CD4-positive, alpha-beta memory T cell (primary cell): ENCODE results near the gene PCK1. TPM values are rescaled to one million over a fixed set of nuclear protein-coding genes. Genes with fewer than 3 reads are reported as not detected.

Source experiments
- CTCF ChIA-PET: fragments of 350-600 bp; sonication (Branson Sonifier 250); formaldehyde crosslinking; loops from one replicate; lab custom pipeline; 2021; ENCODE audit warnings: inconsistent platforms; ENCODE audit not compliant: partially characterized antibody; lab: Charles Lee
- POLR2A ChIA-PET: fragments of 350-600 bp; sonication (Branson Sonifier 250); formaldehyde crosslinking; loops from one replicate; lab custom pipeline; 2021; ENCODE audit not compliant: partially characterized antibody; lab: Charles Lee
- DNase-seq, 5 donors: peaks; one replicate each; pipeline versions ENCODE4 v3.0.0 to v3.0.0-alpha.2; 2020 to 2022; ENCODE audit warnings: mixed read lengths in 1 of 5
- H3K27ac ChIP-seq: one replicate; pipeline ENCODE4 v1.7.0; 2013; ENCODE audit warnings: low read depth, low read length
- H3K27me3 ChIP-seq: 2 replicates; pipeline ENCODE4 v1.7.0; 2013; ENCODE audit warnings: mild to moderate bottlenecking, low read length, moderate library complexity; ENCODE audit not compliant: insufficient read depth
- H3K36me3 ChIP-seq: 2 replicates; pipeline ENCODE4 v1.7.0; 2013; ENCODE audit warnings: mild to moderate bottlenecking, low read length, moderate library complexity; ENCODE audit not compliant: insufficient read depth
- H3K4me1 ChIP-seq: 2 replicates; pipeline ENCODE4 v1.7.0; 2013; ENCODE audit warnings: mild to moderate bottlenecking, low read length, moderate library complexity; ENCODE audit not compliant: insufficient read depth
- H3K4me3 ChIP-seq, 2 donors: one replicate each; pipeline ENCODE4 v1.7.0; 2013; ENCODE audit warnings: low read length in 2 of 2, mild to moderate bottlenecking in 1 of 2
- H3K9me3 ChIP-seq, 2 donors: one replicate each; pipeline ENCODE4 v1.7.0; 2013; ENCODE audit warnings: low read length in 2 of 2, control low read depth in 1 of 2; ENCODE audit not compliant: control insufficient read depth in 1 of 2
- H3K27ac Mint-ChIP-seq, 7 donors: one replicate each; pipeline ENCODE4 v1.8.0; 2020 to 2021; ENCODE audit warnings: mixed read lengths in 7 of 7, mild to moderate bottlenecking in 6 of 7, inconsistent platforms in 3 of 7, moderate library complexity in 3 of 7
- H3K27me3 Mint-ChIP-seq, 2 donors: one replicate each; pipeline ENCODE4 v1.8.0; 2020 to 2021; ENCODE audit warnings: mixed read lengths in 2 of 2
- H3K36me3 Mint-ChIP-seq, 2 donors: one replicate each; pipeline ENCODE4 v1.8.0; 2020 to 2021; ENCODE audit warnings: mixed read lengths in 2 of 2, inconsistent platforms in 1 of 2, mild to moderate bottlenecking in 1 of 2
- H3K4me1 Mint-ChIP-seq, 4 donors: one replicate each; pipeline ENCODE4 v1.8.0; 2020 to 2021; ENCODE audit warnings: mixed read lengths in 4 of 4, mild to moderate bottlenecking in 1 of 4
- H3K4me3 Mint-ChIP-seq, 8 donors: one replicate each; pipeline ENCODE4 v1.8.0; 2020 to 2021; ENCODE audit warnings: mixed read lengths in 8 of 8, mild to moderate bottlenecking in 7 of 8, moderate library complexity in 6 of 8, inconsistent platforms in 3 of 8
- H3K9me3 Mint-ChIP-seq, 8 donors: one replicate each; pipeline ENCODE4 v1.8.0; 2020 to 2021; ENCODE audit warnings: mixed read lengths in 8 of 8, mild to moderate bottlenecking in 5 of 8, inconsistent platforms in 3 of 8, moderate library complexity in 1 of 8
- intact Hi-C: fragments of 100-400 bp; cut with micrococcal nuclease; formaldehyde crosslinking; loops from one replicate; pipeline ENCODE4 v1.15.1; 2023
- polyA plus RNA-seq, 2 donors: library from polyadenylated mRNA; unstranded; fragments of 300-500 nt; fragmentation: Illumina TruSeq; gene quantifications; one replicate each; pipeline ENCODE4 v1.2.3, GENCODE V29; 2021
- total RNA-seq, 2 experiments: library from RNA; stranded (reverse); gene quantifications; one replicate each; pipeline ENCODE4 v1.2.3, GENCODE V29; 2021

The PCK1 gene
- total and polyA plus RNA-seq, 4 experiments from 2014 or later = not detected

DNA sequence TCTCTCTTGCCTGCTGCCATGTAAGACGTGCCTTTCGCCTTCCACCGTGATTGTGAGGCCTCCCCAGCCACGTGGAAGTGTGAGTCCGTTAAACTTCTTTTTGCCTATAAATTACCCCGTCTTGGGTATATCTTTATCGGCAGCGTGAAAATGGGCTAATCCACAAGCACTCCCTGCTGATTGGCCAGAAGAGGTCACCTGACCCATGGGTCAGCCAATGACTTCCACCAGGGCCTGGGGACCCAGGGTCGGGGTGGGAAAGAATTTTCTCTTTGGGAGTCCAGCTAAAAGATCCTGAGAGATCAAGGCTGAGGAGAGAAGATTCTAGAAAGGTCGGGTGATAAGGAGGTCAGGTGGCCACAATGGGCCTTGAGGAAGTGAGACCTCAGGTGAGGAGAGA, 42.2 kb downstream of the PCK1 start:
- POLR2A ChIA-PET = interaction anchor here (1.9 kb wide), 1 partner anchor 25 kb away, joined by 7 read pairs; no protein-coding TSS in a partner anchor
- DNase-seq = no peak

DNA sequence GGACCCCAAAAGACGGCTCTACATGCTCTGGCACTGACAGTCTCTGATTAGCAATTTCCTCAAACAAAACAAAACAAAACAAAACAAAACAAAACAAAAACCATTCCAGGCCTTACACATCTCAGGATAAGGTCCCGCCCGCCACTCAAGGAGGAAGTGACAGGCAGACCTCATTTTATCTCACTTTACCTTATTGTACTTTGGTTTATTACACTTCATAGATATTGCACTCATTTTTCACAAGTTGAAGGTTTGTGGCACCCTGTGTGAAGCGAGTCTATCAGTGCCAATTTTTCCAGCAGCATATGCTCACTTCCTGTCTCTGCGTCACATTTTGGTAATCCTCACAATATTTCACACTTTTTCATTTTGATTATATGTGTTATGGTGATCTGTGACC, 44.1 kb downstream of the PCK1 start:
- Histone ChIP-seq H3K27me3 (no peaks in the 10 kb centered on the region), H3K27ac (peak overlapping the region; percentile 14), H3K9me3 (no peaks in the 10 kb centered on the region), H3K4me3 (no peak overlapping the region), H3K4me1 (peaks cover 13% of the 10 kb centered on the region), H3K36me3 (peaks cover 9% of the 10 kb centered on the region)
- H3K4me1 Mint-ChIP-seq = peaks cover 15 to 38% (median 20%) of the 10 kb centered on the region in 4 donors
- ChIA-PET POLR2A (interaction anchor here (0.9 kb wide), 1 partner anchor 24 kb away, joined by 3 read pairs; no protein-coding TSS in a partner anchor), CTCF (no interaction called here)
- intact Hi-C loops = no loop called here
- H3K27ac Mint-ChIP-seq = peak overlapping the region; percentile 62 to 94 (median 81)
- H3K27me3 Mint-ChIP-seq = no peaks in the 10 kb centered on the region
- peaks cover 30 to 42% of the 10 kb centered on the region in 2 donors for H3K36me3 Mint-ChIP-seq
- H3K9me3 Mint-ChIP-seq = no peaks in the 10 kb centered on the region
- DNase-seq = peak in 1 of 5 donors; percentile 16
- H3K4me3 Mint-ChIP-seq = peak overlapping the region in 2 of 8 donors; percentile 41 to 68

More for the DNA sequence above, 42.2 kb downstream of the PCK1 start:
- CTCF ChIA-PET = interaction anchor here (1.0 to 9.4 kb wide), 2 partner anchors 17 to 589 kb away, joined by 3 to 111 read pairs; partner anchors contain the start of gene ZBP1
- H3K4me3 ChIP-seq = no peak overlapping the region
- no peaks in the 10 kb centered on the region for H3K36me3 ChIP-seq
- Mint-ChIP-seq H3K9me3 (no peaks in the 10 kb centered on the region), H3K36me3 (peaks cover 22 to 30% of the 10 kb centered on the region in 2 donors), H3K27ac (peak overlapping the region in 1 of 7 donors; percentile 31), H3K4me1 (peaks cover 15 to 34% (median 19%) of the 10 kb centered on the region in 4 donors), H3K27me3 (no peaks in the 10 kb centered on the region), H3K4me3 (no peak overlapping the region)
- no peak overlapping the region for H3K27ac ChIP-seq
- H3K9me3 ChIP-seq = no peaks in the 10 kb centered on the region
- peaks cover 13% of the 10 kb centered on the region for H3K4me1 ChIP-seq
- intact Hi-C loops = no loop called here
- H3K27me3 ChIP-seq = no peaks in the 10 kb centered on the region

DNA sequence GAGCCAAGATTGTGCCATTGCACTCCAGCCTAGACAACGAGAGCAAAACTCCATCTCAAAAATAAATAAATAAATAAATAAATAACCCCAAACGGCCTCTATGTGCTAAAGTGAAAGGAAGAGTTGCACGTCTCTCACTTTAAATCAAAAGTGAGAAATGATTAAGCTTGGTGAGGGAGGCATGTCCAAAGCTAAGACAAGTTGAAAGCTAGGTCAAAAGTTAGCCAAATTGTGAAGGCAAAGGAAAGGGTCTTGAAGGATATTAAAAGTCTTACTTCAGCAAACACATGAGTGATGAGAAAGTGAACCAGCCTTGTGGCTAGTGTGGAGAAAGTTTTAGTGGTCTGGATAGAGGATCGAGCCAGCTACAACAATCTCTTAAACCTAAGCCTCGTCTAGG, 45.0 kb downstream of the PCK1 start:
- H3K4me1 Mint-ChIP-seq = peaks cover 15 to 38% (median 20%) of the 10 kb centered on the region in 4 donors
- Histone ChIP-seq H3K27me3 (no peaks in the 10 kb centered on the region), H3K36me3 (peaks cover 17% of the 10 kb centered on the region), H3K27ac (no peak overlapping the region), H3K9me3 (no peaks in the 10 kb centered on the region), H3K4me3 (no peak overlapping the region), H3K4me1 (peaks cover 13% of the 10 kb centered on the region)
- peak overlapping the region; percentile 31 to 84 (median 77) for H3K27ac Mint-ChIP-seq
- intact Hi-C loops = no loop called here
- no peak for DNase-seq
- H3K9me3 Mint-ChIP-seq = no peaks in the 10 kb centered on the region
- peaks cover 38 to 50% of the 10 kb centered on the region in 2 donors for H3K36me3 Mint-ChIP-seq
- CTCF ChIA-PET = interaction anchor here (1.0 to 2.3 kb wide), 5 partner anchors 9 to 17 kb away, joined by 3 to 10 read pairs (median 5); partner anchors contain the start of gene ZBP1
- POLR2A ChIA-PET = interaction anchor here (2.1 kb wide), 1 partner anchor 14 kb away, joined by 5 read pairs; the partner anchor contains the start of gene ZBP1
- H3K4me3 Mint-ChIP-seq = peak overlapping the region in 1 of 8 donors; percentile 21
- no peaks in the 10 kb centered on the region for H3K27me3 Mint-ChIP-seq

DNA sequence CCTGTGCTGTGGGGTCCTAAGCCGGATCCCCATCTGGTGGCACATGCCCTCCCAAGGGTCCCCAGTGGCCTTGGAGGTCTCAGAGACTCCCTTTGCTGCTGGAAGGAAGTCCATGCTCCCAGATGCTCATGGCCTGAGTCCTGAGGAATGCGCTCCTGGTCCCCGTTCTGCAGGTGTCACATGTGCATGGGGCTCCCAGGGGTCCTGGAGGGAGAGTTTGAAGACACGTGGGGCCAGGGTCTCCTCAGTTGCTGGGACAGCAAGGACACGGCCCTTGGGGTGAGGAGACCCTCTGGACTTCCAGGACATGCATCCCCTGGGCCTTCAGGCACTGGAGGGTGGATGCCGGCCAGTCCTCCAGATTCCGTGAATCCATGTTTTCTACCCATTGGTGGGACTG, 47.6 kb downstream of the PCK1 start:
- H3K4me3 ChIP-seq = no peak overlapping the region
- Mint-ChIP-seq H3K27ac (no peak overlapping the region), H3K4me3 (no peak overlapping the region), H3K9me3 (no peaks in the 10 kb centered on the region), H3K4me1 (peaks cover 15 to 38% (median 20%) of the 10 kb centered on the region in 4 donors), H3K27me3 (no peaks in the 10 kb centered on the region), H3K36me3 (peaks cover 48 to 62% of the 10 kb centered on the region in 2 donors)
- H3K27me3 ChIP-seq = no peaks in the 10 kb centered on the region
- H3K4me1 ChIP-seq = peaks cover 13% of the 10 kb centered on the region
- H3K27ac ChIP-seq = no peak overlapping the region
- CTCF ChIA-PET = interaction anchor here (1.1 kb wide), 1 partner anchor 14 kb away, joined by 4 read pairs; no protein-coding TSS in a partner anchor
- POLR2A ChIA-PET = no interaction called here
- no peak for DNase-seq
- H3K36me3 ChIP-seq = peaks cover 39% of the 10 kb centered on the region
- intact Hi-C loops = no loop called here
- H3K9me3 ChIP-seq = no peaks in the 10 kb centered on the region

DNA sequence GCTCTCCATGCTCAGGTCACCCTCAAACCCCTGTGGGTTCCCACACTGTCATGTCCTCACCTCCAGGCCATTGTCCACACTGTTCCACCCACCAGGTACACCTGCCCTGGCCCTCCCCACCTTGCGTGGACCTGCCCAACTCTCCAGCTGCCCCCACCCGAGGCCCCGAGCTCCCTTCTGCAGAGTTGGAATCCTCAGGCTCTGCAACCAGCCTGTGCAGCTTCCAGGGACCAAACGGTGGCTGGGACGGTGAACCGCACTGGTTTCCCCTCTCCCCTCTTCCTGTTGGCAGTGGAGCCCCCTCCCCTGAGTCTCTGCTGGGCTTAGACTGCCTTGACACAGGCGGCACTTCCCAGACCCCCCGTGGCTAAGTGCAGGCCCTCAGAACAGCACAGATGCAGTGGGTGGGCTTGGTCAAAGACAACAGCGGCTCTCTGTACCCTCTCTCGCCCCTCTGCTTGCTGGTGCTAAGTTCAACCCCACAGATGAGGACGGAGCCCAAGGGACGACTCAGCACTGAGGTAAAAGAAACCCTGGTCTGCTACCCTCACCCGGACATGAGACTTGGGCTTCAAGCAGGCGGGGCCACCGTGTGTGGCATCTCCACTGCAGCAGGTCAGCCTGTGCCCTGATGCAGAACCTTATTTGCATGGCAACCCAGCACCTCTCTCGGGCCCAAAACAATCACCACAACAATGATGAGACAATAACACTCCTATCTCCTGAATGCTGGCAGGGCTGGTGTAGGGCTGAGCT, 48.4 kb downstream of the PCK1 start:
- Mint-ChIP-seq H3K27me3 (no peaks in the 10 kb centered on the region), H3K4me1 (peaks cover 15 to 35% (median 18%) of the 10 kb centered on the region in 4 donors), H3K9me3 (no peaks in the 10 kb centered on the region), H3K27ac (peak overlapping the region in 1 of 7 donors; percentile 41), H3K4me3 (no peak overlapping the region), H3K36me3 (peaks cover 51 to 65% of the 10 kb centered on the region in 2 donors)
- Histone ChIP-seq H3K27me3 (no peaks in the 10 kb centered on the region), H3K4me1 (peaks cover 10% of the 10 kb centered on the region), H3K9me3 (no peaks in the 10 kb centered on the region), H3K27ac (no peak overlapping the region), H3K4me3 (no peak overlapping the region), H3K36me3 (peaks cover 45% of the 10 kb centered on the region)
- intact Hi-C loops = no loop called here
- ChIA-PET POLR2A (no interaction called here), CTCF (interaction anchor here (0.9 to 1.4 kb wide), 2 partner anchors 12 to 14 kb away, joined by 3 to 4 read pairs; no protein-coding TSS in a partner anchor)
- no peak for DNase-seq

DNA sequence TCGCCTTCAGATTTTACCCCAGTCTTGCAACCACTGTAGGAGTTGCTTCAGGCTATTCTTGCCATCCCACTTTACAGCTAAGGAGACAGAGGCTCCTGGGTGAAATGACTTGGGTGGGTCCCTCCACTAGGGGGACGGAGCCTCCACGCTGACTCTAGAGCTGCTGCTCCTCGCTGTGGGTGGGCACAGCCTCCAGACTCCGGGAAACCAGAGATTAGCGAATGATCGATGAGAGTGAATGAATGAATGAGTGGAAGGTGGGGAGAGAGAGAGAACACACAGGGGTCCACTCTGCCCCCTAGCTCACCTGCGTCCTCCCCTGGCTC, 48.9 kb downstream of the PCK1 start:
- no peaks in the 10 kb centered on the region for H3K9me3 Mint-ChIP-seq
- peaks cover 54 to 67% of the 10 kb centered on the region in 2 donors for H3K36me3 Mint-ChIP-seq
- no peak overlapping the region for H3K27ac ChIP-seq
- peak overlapping the region in 2 of 7 donors; percentile 17 to 74 for H3K27ac Mint-ChIP-seq
- POLR2A ChIA-PET = no interaction called here
- no peak for DNase-seq
- intact Hi-C loops = no loop called here
- no peaks in the 10 kb centered on the region for H3K9me3 ChIP-seq
- peaks cover 50% of the 10 kb centered on the region for H3K36me3 ChIP-seq
- H3K4me3 Mint-ChIP-seq = no peak overlapping the region
- H3K4me1 ChIP-seq = peaks cover 10% of the 10 kb centered on the region
- H3K4me3 ChIP-seq = no peak overlapping the region
- H3K4me1 Mint-ChIP-seq = peaks cover 13 to 30% (median 15%) of the 10 kb centered on the region in 4 donors
- H3K27me3 Mint-ChIP-seq = no peaks in the 10 kb centered on the region
- H3K27me3 ChIP-seq = no peaks in the 10 kb centered on the region
- CTCF ChIA-PET = interaction anchor here (0.9 to 1.4 kb wide), 2 partner anchors 13 kb away, joined by 3 to 4 read pairs; no protein-coding TSS in a partner anchor
